CD4-positive, alpha-beta T cell treated with Interleukin-6 for 4 hours (primary cell): ENCODE results near the gene MAGEB18.

Experiments
- DNase-seq: peaks from one replicate; pipeline ENCODE4 v3.0.0-alpha.2; 2020; ENCODE audit warnings: mixed read lengths

MAGEB18 gene

GRCh38 chrX:26138274-26138673 is at the start of gene MAGEB18:
Gene MAGEB18, plus strand, starts transcription at chrX:26138343. Its CDS starts 643 bp downstream, at chrX:26138986.
- no peak for DNase-seq

GRCh38 chrX:26100421-26100920 is 37.7 kb upstream of the MAGEB18 start:
- no peak for DNase-seq

- no peak for DNase-seq
Observed at GRCh38 chrX:26109142-26109541, 29.0 kb upstream of the MAGEB18 start.

- DNase-seq, result no peak
Observed at GRCh38 chrX:26146024-26146423, 7.9 kb downstream of the MAGEB18 start.

- no peak for DNase-seq
Observed at GRCh38 chrX:26160301-26160700, 22.2 kb downstream of the MAGEB18 start, which contains the start of gene MAGEB6B. Gene MAGEB6B, plus strand, starts transcription at chrX:26160601. Its CDS starts 0 bp downstream, at chrX:26160601.
